LNCAP (cell line): ENCODE results near the gene TNS1.

Source experiments
- TF ChIP-seq, protein P1 (sequence below): fragments of 450-650 bp; IDR thresholded peaks from 2 replicates; pipeline ENCODE4 v1.5.1; 2017; ENCODE audit warnings: mild to moderate bottlenecking

The TNS1 gene

DNA sequence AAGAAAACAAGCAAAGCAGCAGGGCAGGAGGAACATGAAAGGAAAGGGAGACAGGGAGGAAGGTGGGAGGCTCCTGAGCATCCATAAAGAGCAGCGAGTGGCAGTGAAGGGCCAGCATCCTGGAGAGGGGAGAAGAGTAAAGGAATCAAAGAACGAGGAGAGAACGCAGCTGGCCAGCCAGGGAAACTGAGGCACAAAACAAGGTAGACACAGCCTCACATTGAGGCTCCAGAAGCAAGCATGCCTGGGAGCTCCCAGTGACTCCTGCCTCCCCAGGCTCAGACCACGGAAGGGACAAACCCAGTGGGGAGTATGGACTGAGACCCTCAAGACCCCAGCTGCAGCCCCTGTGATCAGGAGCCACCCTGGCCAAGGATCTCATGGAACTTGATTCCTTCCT lies 14.0 kb upstream of the TNS1 start:
- TF ChIP-seq, protein P1, sequence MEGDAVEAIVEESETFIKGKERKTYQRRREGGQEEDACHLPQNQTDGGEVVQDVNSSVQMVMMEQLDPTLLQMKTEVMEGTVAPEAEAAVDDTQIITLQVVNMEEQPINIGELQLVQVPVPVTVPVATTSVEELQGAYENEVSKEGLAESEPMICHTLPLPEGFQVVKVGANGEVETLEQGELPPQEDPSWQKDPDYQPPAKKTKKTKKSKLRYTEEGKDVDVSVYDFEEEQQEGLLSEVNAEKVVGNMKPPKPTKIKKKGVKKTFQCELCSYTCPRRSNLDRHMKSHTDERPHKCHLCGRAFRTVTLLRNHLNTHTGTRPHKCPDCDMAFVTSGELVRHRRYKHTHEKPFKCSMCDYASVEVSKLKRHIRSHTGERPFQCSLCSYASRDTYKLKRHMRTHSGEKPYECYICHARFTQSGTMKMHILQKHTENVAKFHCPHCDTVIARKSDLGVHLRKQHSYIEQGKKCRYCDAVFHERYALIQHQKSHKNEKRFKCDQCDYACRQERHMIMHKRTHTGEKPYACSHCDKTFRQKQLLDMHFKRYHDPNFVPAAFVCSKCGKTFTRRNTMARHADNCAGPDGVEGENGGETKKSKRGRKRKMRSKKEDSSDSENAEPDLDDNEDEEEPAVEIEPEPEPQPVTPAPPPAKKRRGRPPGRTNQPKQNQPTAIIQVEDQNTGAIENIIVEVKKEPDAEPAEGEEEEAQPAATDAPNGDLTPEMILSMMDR = no peak

DNA sequence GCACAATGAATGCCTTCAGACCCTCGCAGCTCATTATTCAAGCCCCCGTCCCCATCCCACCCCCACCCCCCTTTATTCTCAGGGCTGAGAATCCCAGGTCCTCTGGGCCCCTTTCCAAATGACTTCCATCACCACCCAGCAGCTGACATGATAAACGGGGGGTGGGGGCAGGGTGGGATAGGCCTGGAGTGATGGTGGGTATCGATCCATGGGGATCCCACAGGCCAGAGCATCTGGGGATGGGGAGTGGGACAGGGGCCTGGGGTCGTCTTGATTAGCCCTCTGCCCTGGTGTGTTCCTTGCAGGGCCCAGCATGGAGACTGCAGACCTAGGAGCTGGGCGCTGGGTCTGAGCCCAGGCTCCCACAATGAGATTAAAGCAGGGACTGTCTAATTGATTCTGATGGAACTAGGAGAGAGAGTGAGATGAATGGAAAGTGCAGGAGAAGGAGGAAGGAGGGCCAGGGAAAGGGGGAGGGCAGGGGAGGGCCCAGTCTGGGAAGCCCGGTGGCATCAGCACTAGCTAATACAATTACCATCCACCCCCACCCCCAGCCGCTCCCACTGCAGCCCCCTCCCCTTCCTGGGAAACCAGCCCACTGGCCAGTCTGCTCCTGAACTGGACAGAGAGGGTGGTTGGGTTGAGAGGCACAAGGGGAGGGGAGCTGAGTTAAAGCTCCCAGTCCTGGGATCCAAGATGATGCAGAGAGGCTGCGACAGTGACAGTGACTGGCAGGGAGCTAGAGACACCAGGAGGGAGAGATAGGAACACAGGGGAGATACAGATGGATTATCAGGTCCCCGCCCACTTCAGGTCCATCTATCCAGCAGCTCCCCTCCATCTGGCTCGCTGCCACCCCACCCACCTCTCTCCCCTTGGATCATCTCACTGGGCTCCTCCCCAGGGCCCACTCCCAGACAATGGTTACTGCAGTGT lies 13.1 kb upstream of the TNS1 start:
- TF ChIP-seq, protein P1 = no peak

DNA sequence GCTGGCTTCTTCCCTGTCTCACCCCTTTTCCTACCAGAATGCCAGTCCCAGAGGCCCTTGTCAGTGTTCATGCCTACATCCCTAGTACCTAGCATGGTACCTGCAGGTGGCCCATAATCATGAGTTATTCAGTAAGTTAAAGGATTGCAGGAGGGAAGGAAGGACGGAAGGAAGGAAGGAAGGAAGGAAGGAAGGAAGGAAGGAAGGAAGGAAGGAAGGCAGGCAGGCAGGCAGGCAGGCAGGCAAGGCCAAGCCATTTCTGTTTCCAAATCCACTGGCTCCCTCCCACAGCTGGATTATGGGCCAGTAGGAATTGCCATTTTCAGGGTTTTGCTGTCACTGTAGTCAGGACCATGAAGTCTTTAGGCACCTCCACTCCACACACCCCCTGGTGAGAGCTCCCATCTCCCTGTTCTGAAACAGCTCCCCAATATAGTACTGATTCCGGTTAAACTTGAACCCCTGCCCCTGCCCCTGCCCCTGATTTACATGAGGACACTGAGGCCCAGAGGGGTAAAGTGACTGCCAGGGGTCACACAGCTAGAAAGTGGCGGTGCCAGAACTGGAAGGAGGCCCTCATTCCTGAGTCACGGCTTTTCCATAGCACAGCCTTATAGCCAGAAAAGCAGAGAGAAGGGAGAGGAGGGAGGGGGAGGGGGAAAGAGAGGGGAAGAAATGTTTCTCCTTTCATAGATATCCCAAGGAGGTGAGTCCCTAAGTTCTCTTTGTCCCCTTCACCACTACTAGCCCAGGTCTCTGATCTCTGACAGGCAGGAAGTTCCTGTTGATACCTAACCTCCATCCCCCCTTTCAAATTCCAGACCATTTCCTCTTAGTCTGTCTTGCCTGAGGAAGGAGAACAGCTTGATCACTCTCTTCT lies 12.2 kb upstream of the TNS1 start:
- TF ChIP-seq, protein P1 = no peak

DNA sequence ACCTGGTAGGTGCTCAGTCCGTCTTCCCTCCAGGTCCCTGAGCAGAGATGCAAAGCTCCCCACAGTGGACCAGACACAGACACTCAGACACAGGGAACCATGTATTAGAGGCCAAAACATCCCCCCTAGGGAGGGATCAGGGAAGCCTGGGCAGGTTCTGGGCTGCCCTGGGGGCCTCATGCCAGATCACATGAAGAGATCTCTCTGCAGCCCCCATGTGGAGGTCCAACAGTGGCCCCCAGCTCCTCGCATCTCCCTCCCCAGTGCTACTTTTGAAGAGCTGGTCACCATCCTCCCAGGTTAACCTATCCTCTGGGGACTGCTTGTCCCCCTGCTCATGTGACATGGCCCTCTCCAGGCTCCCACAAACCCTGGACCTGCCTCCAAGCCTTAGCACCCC lies 10.5 kb upstream of the TNS1 start:
- TF ChIP-seq, protein P1 = no peak

DNA sequence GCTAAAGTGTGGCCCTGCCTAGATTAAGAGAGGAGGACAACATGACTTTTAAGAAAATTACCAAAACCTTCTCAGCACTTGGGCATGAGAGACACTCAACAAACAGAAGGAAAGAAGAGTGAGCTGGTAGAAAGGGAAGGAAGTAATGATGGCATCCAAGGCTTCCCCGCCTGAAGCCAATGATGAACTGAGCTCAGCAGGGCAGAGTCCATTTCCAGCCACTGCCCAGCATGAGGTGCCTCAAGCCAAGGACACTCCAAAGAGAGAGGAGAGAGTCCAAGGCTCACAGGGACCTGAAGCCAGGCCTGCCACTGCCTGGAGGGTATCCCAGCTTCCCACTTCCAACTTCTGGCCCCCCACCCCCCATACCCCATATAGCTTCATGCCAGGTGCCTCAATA lies 9.5 kb upstream of the TNS1 start:
- TF ChIP-seq, protein P1 = no peak

DNA sequence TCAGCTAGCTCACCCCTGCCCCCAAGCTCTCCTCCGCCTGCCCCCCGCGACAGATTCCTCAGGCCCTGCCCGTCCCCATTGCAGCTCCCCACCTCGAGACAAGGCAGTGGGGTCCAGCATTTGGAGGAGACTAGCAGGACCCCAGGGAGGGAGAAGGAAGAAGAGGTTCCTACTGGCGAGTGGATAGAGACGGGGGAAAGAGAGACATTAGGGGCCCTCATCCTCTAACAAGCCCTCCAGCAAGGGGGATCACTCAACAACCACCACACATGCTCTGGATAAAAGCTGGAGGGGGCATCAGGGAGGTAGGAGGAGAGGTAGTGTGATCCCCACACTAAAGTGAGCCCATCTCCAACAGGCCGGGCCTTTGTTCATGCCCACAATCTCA lies 8.9 kb upstream of the TNS1 start:
- TF ChIP-seq, protein P1 = no peak

DNA sequence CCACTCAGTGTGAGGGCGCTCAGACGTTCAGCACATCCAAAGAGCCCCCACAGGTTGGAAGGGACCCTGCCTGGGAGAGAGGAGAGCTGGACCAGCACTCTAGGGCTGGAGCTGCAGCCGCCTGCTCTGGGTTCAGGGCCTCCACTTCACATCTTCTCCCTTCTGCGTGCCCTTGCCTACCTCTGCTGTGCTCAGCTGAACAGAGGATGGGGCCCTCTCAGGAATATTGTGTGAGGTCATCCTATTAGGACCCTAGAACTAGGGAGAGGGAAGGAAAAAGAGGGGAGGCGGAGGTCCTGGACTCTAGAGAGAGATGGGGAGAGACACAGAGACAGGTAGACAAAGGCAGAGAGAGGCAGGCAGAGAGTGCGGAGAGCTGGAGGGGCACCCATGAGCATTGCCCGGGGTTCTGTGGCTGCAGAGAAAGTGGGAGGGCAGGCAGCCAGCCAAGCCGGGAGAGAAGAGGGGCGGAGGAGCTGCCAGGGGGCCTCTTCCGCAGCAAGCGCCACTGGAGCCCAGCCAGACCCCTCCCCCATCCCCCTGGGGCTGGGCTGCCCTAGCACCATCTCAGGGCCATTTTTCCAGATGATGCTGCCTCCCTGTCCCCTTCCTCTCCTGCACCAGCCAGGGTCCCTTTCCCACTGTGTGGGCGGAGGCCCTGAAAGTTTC lies 8.3 kb upstream of the TNS1 start:
- TF ChIP-seq, protein P1 = no peak
